Karpas-422 (cell line): Measurements from ENCODE around the gene KIF21B. TPM values are rescaled to one million over a fixed set of nuclear protein-coding genes. Genes with fewer than 3 reads are reported as not detected.

Experiments used
- DNase-seq: peaks from one replicate; pipeline ENCODE4 v3.0.0-alpha.2; 2015
- H2AFZ ChIP-seq: fragments of 200-600 bp; sonication (generic); 2 replicates; pipeline ENCODE4 v1.6.1; 2014; ENCODE audit warnings: antibody characterized with exemption, low read length, mixed read lengths
- H3K27ac ChIP-seq: fragments of 200-600 bp; sonication (generic); 2 replicates; pipeline ENCODE4 v1.5.1; 2014; ENCODE audit warnings: mild to moderate bottlenecking, low read length, moderate library complexity
- H3K27me3 ChIP-seq: fragments of 200-600 bp; sonication (generic); 2 replicates; pipeline ENCODE4 v1.6.1; 2014; ENCODE audit warnings: low read length, mixed read lengths
- H3K36me3 ChIP-seq: fragments of 200-600 bp; sonication (generic); 2 replicates; pipeline ENCODE4 v1.6.1; 2014; ENCODE audit warnings: low read length, mixed read lengths; ENCODE audit not compliant: insufficient read depth
- H3K4me1 ChIP-seq: fragments of 200-600 bp; sonication (generic); 2 replicates; pipeline ENCODE4 v1.6.1; 2014; ENCODE audit warnings: mild to moderate bottlenecking, low read length, mixed read lengths
- H3K4me2 ChIP-seq: fragments of 200-600 bp; sonication (generic); 2 replicates; pipeline ENCODE4 v1.6.1; 2014; ENCODE audit warnings: low read length, low read depth, mild to moderate bottlenecking; ENCODE audit not compliant: poor library complexity, severe bottlenecking
- H3K4me3 ChIP-seq: fragments of 200-600 bp; sonication (generic); 2 replicates; pipeline ENCODE4 v1.5.1; 2014; ENCODE audit warnings: mild to moderate bottlenecking, antibody characterized with exemption, low read length, mixed read lengths
- H3K79me2 ChIP-seq: fragments of 200-600 bp; sonication (generic); 2 replicates; pipeline ENCODE4 v1.6.1; 2014; ENCODE audit warnings: mild to moderate bottlenecking, low read length, mixed read lengths
- H3K9ac ChIP-seq: fragments of 200-600 bp; sonication (generic); 2 replicates; pipeline ENCODE4 v1.6.0; 2014; ENCODE audit warnings: low read length
- H3K9me2 ChIP-seq: fragments of 200-600 bp; sonication (generic), shearing (Covaris generic); replicated peaks from 2 replicates; pipeline ENCODE4 v1.6.0; 2014; ENCODE audit warnings: mild to moderate bottlenecking, low read length, moderate library complexity; ENCODE audit not compliant: insufficient read depth
- H3K9me3 ChIP-seq: fragments of 300-700, 200-600 bp; sonication (generic); 2 replicates; pipeline ENCODE4 v1.6.1; 2014; ENCODE audit warnings: low read length, mixed read lengths
- H4K20me1 ChIP-seq: fragments of 200-600 bp; sonication (generic); 2 replicates; pipeline ENCODE4 v1.6.1; 2014; ENCODE audit warnings: mild to moderate bottlenecking, antibody characterized with exemption, low read length, low read depth; ENCODE audit not compliant: insufficient read depth
- total RNA-seq: library from RNA; depleted of rRNA; stranded (reverse); fragments of >200 nt; shearing (Covaris generic); gene quantifications from 2 replicates; pipeline ENCODE4 v1.2.3, GENCODE V29; 2014; ENCODE audit warnings: low replicate concordance

The KIF21B gene
- total RNA-seq, 1 experiment from 2014 or later: 0.22 TPM

DNA sequence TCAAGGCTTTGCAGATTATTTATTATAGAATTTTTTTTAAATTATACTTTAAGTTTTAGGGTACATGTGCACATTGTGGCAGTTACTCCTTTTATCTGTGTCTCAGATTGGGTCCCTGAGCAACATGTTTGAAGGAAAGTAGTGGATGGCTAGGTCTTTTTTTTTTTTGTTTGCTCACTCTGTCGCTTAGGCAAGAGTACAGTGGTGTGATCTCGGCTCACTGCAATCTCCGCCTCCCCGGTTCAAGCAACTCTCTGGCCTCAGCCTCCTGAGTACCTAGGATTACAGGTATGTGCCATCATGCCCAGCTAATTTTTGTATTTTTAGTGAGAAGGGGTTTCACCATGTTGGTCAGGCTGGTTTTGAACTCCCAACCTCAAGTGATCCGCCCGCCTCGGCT is 39.6 kb upstream of the KIF21B start:
- Histone ChIP-seq H3K4me1 (peaks cover 15% of the 10 kb centered on the region), H3K9me3 (no peaks in the 10 kb centered on the region), H3K36me3 (no peaks in the 10 kb centered on the region), H3K27me3 (no peaks in the 10 kb centered on the region), H3K9ac (no peak overlapping the region), H3K4me2 (no peak overlapping the region), H3K79me2 (no peaks in the 10 kb centered on the region), H2AFZ (no peak overlapping the region), H4K20me1 (no peaks in the 10 kb centered on the region; the same call in 1 of the 2 replicates), H3K4me3 (no peak overlapping the region), H3K27ac (no peak overlapping the region), H3K9me2 (no peaks in the 10 kb centered on the region)
- DNase-seq: no peak

DNA sequence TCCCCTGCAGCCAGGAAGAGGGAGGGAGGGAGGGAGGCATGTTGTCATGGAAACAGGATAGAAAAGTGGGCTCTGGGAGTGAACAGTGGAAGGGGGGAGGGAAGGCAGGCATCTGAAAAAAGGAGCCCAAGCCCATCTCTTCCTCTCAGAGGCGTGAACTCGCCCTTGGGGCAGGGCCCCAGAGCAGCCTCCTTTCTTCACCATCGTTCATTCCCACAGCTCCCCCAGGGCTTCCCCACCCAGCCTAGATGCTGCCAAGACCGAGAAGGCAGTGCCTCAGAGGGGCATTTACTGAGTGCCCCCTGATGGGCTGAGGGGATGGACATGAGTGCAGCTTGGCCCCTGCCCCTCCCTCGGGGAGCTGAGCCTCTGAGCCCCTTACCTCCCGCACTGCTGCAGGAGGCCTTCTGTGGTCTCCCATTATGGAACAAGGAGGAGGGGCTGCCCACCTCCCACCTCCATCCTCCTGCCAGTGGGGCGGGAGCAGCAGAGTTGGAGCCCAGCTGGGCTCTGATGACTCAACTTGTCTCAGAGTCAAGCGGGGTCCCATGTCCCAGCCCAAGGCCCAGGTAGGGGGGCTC is 39.1 kb upstream of the KIF21B start:
- H3K4me1 ChIP-seq: peaks cover 15% of the 10 kb centered on the region
- H3K9me2 ChIP-seq: no peaks in the 10 kb centered on the region
- H3K79me2 ChIP-seq: no peaks in the 10 kb centered on the region
- no peaks in the 10 kb centered on the region for H3K36me3 ChIP-seq
- DNase-seq: no peak
- no peaks in the 10 kb centered on the region for H3K27me3 ChIP-seq
- no peak overlapping the region for H3K4me3 ChIP-seq
- H4K20me1 ChIP-seq: no peaks in the 10 kb centered on the region; the same call in 1 of the 2 replicates
- no peaks in the 10 kb centered on the region for H3K9me3 ChIP-seq
- no peak overlapping the region for H3K4me2 ChIP-seq
- H2AFZ ChIP-seq: no peak overlapping the region
- H3K27ac ChIP-seq: no peak overlapping the region
- no peak overlapping the region for H3K9ac ChIP-seq

DNA sequence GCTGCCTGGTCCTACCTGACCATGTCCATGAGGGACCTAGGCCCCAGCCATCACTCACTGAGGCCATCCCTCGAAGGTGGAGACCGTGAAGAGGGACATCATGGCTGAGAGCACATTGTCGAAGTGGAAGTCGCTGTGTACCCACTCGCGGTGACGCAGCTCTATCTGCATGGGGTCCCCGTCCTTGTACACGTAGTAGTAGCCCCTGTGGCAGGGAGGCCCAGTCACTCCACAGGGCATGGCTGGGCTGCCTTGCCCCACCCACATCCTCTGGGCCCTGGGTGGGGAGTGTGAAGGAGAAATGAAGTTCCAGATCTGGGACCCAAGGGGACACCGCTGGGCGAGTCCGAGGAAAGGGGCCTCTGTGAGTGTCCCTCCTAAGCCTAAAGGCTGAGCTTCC is 38.4 kb upstream of the KIF21B start:
- Histone ChIP-seq H3K27me3 (no peaks in the 10 kb centered on the region), H3K9ac (no peak overlapping the region), H3K4me2 (no peak overlapping the region), H2AFZ (no peak overlapping the region), H4K20me1 (no peaks in the 10 kb centered on the region; the same call in 1 of the 2 replicates), H3K4me3 (no peak overlapping the region), H3K27ac (no peak overlapping the region), H3K79me2 (no peaks in the 10 kb centered on the region), H3K9me2 (no peaks in the 10 kb centered on the region), H3K4me1 (peaks cover 15% of the 10 kb centered on the region), H3K36me3 (no peaks in the 10 kb centered on the region), H3K9me3 (no peaks in the 10 kb centered on the region)
- DNase-seq: no peak

DNA sequence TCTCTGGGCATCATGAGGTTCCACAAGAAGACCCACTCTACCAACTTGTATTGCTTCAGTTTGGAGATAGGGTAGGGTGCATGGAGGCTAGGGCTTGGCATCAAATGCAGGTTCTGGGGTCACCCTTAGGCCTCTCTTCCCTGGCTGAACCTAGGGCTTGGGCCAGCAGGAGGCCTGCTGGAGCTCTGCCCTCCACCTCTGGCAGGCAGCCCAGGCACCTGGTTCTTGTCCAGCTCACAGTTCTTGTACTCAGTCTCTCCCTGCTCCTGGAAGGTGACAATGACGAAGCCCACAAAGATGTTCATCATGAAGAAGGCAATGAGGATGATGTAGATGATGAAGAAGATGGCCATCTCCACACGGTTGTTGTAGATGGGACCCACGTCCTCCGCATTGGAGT is 37.5 kb upstream of the KIF21B start:
- Histone ChIP-seq H3K4me2 (no peak overlapping the region), H3K9me2 (no peaks in the 10 kb centered on the region), H3K4me3 (no peak overlapping the region), H3K4me1 (peaks cover 15% of the 10 kb centered on the region), H4K20me1 (no peaks in the 10 kb centered on the region; the same call in 1 of the 2 replicates), H3K9ac (no peak overlapping the region), H2AFZ (no peak overlapping the region), H3K79me2 (no peaks in the 10 kb centered on the region), H3K36me3 (no peaks in the 10 kb centered on the region), H3K9me3 (no peaks in the 10 kb centered on the region), H3K27ac (no peak overlapping the region), H3K27me3 (no peaks in the 10 kb centered on the region)
- no peak for DNase-seq

DNA sequence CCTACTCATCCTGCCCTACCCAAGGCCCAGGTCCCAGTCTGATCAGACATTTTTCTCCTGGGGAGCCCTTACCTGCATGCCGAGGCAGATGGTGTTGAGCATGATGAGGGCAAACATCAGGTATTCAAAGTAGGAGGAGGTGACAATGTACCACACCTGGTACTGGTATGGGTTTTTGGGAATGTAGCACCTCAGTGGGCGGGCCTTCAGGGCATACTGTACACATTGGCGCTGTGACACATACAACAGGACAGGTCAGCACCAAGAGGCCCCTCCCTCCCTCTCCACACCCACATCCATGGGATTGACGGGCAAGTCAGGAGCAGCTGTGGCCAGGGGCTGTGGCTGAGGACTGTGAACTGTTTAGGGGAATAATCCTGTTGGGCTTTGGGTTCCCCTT is 37.1 kb upstream of the KIF21B start:
- H3K4me1 ChIP-seq: peaks cover 19% of the 10 kb centered on the region
- no peaks in the 10 kb centered on the region for H3K27me3 ChIP-seq
- no peaks in the 10 kb centered on the region; the same call in 1 of the 2 replicates for H4K20me1 ChIP-seq
- no peak overlapping the region for H3K4me3 ChIP-seq
- H3K79me2 ChIP-seq: no peaks in the 10 kb centered on the region
- no peak overlapping the region for H3K4me2 ChIP-seq
- H3K9ac ChIP-seq: no peak overlapping the region
- no peaks in the 10 kb centered on the region for H3K36me3 ChIP-seq
- no peak overlapping the region for H3K27ac ChIP-seq
- H3K9me3 ChIP-seq: no peaks in the 10 kb centered on the region
- no peak overlapping the region for H2AFZ ChIP-seq
- DNase-seq: no peak
- H3K9me2 ChIP-seq: no peaks in the 10 kb centered on the region

DNA sequence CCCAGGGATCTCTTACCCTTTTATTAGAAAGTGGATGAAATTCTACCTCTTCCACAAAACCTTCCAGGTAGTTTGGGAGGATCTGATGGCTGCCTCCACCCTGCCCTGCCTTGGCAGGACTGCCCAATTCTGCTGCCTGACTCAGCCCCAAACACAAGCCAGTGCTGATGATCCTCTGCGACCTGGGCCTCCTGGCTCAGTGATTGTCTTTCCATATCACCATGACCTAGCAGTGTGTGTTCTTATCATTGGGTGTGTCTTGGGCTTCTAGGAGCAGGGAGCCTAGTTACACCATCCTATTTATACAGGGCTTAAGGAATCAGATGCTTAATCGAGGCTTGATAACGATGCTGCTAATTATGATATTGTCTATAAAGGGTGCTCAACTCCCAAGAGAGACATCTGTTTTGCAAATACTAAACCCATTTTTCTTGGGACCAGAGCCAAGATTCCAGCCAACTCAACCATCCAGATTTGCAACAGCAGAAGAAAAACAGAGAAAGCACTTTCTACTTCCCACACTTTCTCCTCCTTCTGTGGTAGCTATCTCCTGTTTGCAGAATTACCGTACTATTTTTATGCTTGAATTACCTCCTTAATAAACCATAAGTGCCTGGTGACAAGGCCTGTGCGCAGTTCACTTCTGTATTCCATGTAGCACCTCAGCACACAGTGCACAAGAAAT is 36.5 kb upstream of the KIF21B start:
- H3K4me1 ChIP-seq: peaks cover 22% of the 10 kb centered on the region
- H3K27ac ChIP-seq: no peak overlapping the region
- no peaks in the 10 kb centered on the region for H3K9me2 ChIP-seq
- no peaks in the 10 kb centered on the region; the same call in 1 of the 2 replicates for H4K20me1 ChIP-seq
- H2AFZ ChIP-seq: no peak overlapping the region
- no peaks in the 10 kb centered on the region for H3K9me3 ChIP-seq
- DNase-seq: no peak
- no peak overlapping the region for H3K4me2 ChIP-seq
- H3K79me2 ChIP-seq: no peaks in the 10 kb centered on the region
- H3K4me3 ChIP-seq: no peak overlapping the region
- no peaks in the 10 kb centered on the region for H3K36me3 ChIP-seq
- H3K9ac ChIP-seq: no peak overlapping the region
- no peaks in the 10 kb centered on the region for H3K27me3 ChIP-seq

DNA sequence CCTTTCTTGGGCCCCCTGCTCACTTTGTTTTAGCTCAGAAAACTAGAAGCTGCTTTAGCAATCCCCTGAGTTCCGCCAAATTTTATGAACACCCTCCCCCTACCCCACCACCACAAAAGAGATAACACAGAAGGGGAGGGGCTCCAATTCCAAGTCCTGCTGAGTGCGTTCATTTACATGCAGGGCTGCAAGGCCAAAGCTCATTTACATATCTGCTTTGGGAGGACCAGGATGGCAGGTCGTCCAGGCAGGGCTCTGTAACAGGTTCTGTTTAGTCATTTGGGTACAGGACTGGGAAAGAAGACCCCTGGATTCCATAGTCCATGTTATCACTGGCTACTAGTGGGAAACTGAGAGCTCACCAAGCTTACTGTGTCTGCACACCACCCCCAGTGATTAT is 35.9 kb upstream of the KIF21B start:
- no peak overlapping the region for H2AFZ ChIP-seq
- H3K4me2 ChIP-seq: no peak overlapping the region
- H4K20me1 ChIP-seq: no peaks in the 10 kb centered on the region; the same call in 1 of the 2 replicates
- H3K9me3 ChIP-seq: no peaks in the 10 kb centered on the region
- no peak overlapping the region for H3K27ac ChIP-seq
- H3K36me3 ChIP-seq: no peaks in the 10 kb centered on the region
- H3K4me3 ChIP-seq: no peak overlapping the region
- H3K4me1 ChIP-seq: peaks cover 22% of the 10 kb centered on the region
- no peak for DNase-seq
- H3K9ac ChIP-seq: no peak overlapping the region
- H3K27me3 ChIP-seq: no peaks in the 10 kb centered on the region
- no peaks in the 10 kb centered on the region for H3K9me2 ChIP-seq
- H3K79me2 ChIP-seq: no peaks in the 10 kb centered on the region

DNA sequence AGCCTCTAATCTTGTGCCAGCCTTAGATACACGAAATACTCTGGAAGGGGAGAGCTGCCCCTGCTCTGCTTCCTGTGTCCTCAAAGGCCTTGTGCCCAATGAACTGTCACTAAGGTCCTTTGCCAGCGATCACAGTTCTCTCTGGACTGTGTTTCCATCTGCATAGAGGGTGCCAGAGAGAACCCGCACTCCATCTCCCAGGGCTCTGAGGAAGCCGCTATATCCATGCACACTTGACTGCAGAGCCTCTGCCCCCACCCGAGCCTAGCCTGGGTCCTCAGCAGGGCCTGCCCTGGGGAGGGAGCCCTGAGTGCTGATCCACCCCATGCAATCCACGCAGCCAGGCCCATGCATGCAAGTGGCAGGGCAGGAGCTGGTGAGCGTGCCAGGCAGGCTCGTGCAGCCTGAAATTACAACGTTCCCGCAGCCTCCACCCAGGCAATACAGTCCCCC is 30.6 kb upstream of the KIF21B start:
- Histone ChIP-seq H2AFZ (no peak overlapping the region), H3K27ac (no peak overlapping the region), H3K9ac (no peak overlapping the region), H3K79me2 (no peaks in the 10 kb centered on the region), H3K4me3 (no peak overlapping the region), H3K36me3 (no peaks in the 10 kb centered on the region), H3K9me2 (no peaks in the 10 kb centered on the region), H3K9me3 (no peaks in the 10 kb centered on the region), H3K27me3 (no peaks in the 10 kb centered on the region), H3K4me1 (peaks cover 31% of the 10 kb centered on the region), H4K20me1 (no peaks in the 10 kb centered on the region; the same call in 1 of the 2 replicates), H3K4me2 (no peak overlapping the region)
- DNase-seq: no peak
